Activated naive CD8-positive, alpha-beta T cell treated with anti-CD3 and anti-CD28 coated beads for 36 hours (primary cell): Measurements from ENCODE around the gene CBLN4. TPM values are rescaled to one million over a fixed set of nuclear protein-coding genes. Genes with fewer than 3 reads are reported as not detected.

Experiments
- DNase-seq: peaks from one replicate; pipeline ENCODE4 v3.0.0; 2021
- H3K27ac Mint-ChIP-seq: one replicate; pipeline ENCODE4 v1.8.0; 2022; ENCODE audit warnings: mild to moderate bottlenecking, moderate library complexity, mixed read lengths
- H3K27me3 Mint-ChIP-seq: one replicate; pipeline ENCODE4 v1.8.0; 2022; ENCODE audit warnings: mild to moderate bottlenecking, mixed read lengths
- H3K36me3 Mint-ChIP-seq: one replicate; pipeline ENCODE4 v1.8.0; 2021; ENCODE audit warnings: mild to moderate bottlenecking, mixed read lengths
- H3K4me1 Mint-ChIP-seq: one replicate; pipeline ENCODE4 v1.8.0; 2021; ENCODE audit warnings: mixed read lengths
- H3K4me3 Mint-ChIP-seq: one replicate; pipeline ENCODE4 v1.8.0; 2022; ENCODE audit warnings: mild to moderate bottlenecking, moderate library complexity, mixed read lengths
- H3K9me3 Mint-ChIP-seq: one replicate; pipeline ENCODE4 v1.8.0; 2022; ENCODE audit warnings: mixed read lengths
- total RNA-seq, 2 experiments: library from RNA; stranded (reverse); gene quantifications; one replicate each; pipeline ENCODE4 v1.2.3, GENCODE V29; 2021

Gene CBLN4
- total RNA-seq, 2 experiments from 2014 or later, result not detected

GRCh38 chr20:55974491-55975202, 30.7 kb downstream of the CBLN4 start:
- no peaks in the 10 kb centered on the region for H3K9me3 Mint-ChIP-seq
- no peaks in the 10 kb centered on the region for H3K27me3 Mint-ChIP-seq
- H3K4me1 Mint-ChIP-seq, result no peaks in the 10 kb centered on the region
- no peaks in the 10 kb centered on the region for H3K36me3 Mint-ChIP-seq
- no peak overlapping the region for H3K27ac Mint-ChIP-seq
- no peak for DNase-seq
- H3K4me3 Mint-ChIP-seq, result no peak overlapping the region

GRCh38 chr20:55964790-55965189, 40.5 kb downstream of the CBLN4 start:
- H3K4me3 Mint-ChIP-seq, result no peak overlapping the region
- no peak overlapping the region for H3K27ac Mint-ChIP-seq
- H3K9me3 Mint-ChIP-seq, result peaks cover 4% of the 10 kb centered on the region
- no peaks in the 10 kb centered on the region for H3K4me1 Mint-ChIP-seq
- no peak for DNase-seq
- H3K27me3 Mint-ChIP-seq, result peaks cover 4% of the 10 kb centered on the region
- H3K36me3 Mint-ChIP-seq, result no peaks in the 10 kb centered on the region

DNA sequence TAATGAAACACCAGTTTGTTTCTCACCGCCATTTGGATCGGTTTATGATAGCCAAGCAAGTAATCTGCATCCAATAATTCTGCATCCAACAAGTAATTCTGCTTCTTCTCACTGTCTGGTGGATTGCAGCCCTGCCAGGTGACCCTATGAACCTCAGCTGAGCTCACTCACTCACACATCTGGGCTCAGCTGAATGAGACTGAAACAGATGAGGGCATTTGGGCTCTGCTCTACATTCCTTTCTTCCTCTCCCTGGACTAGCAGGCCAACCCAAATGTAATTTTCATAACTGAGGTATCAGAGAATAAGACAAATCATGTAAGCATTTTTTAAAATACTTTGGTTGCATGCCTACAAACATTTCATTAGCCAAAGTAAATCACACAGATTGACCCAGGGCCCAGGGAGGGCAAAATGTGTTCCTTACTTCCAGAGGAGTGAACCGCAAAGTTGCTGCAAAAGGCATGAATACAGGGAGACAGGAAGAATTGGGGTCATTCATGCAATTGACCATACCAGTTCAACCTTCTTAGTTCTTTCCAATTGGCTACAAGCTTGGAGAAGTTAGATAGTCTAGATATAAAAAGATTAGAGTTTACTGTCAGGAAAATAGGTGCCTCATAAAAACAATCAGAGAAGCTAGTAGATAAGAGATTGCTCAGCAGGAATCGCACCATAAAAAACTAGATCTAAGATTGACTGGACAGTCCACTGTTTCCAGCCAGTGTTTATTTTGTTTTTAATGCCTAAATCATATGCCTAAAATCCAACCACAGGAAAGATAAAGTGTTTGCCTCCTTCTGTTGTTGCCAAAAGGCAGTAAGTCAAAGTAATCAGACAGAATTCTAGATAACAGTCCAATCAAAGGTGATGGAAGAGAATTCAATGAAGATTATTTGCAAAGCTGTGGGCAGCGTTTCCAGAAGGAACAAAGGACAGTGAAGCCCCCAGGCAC, 43.7 kb downstream of the CBLN4 start:
- H3K4me3 Mint-ChIP-seq, result no peak overlapping the region
- DNase-seq, result no peak
- H3K27me3 Mint-ChIP-seq, result peaks cover 4% of the 10 kb centered on the region
- no peaks in the 10 kb centered on the region for H3K36me3 Mint-ChIP-seq
- no peaks in the 10 kb centered on the region for H3K4me1 Mint-ChIP-seq
- H3K27ac Mint-ChIP-seq, result no peak overlapping the region
- H3K9me3 Mint-ChIP-seq, result peaks cover 5% of the 10 kb centered on the region

- peaks cover 2% of the 10 kb centered on the region for H3K9me3 Mint-ChIP-seq
- no peak overlapping the region for H3K27ac Mint-ChIP-seq
- H3K4me3 Mint-ChIP-seq, result no peak overlapping the region
- H3K27me3 Mint-ChIP-seq, result no peaks in the 10 kb centered on the region
- H3K4me1 Mint-ChIP-seq, result no peaks in the 10 kb centered on the region
- no peaks in the 10 kb centered on the region for H3K36me3 Mint-ChIP-seq
- no peak for DNase-seq
Observed at GRCh38 chr20:55953201-55953600, 52.1 kb downstream of the CBLN4 start.

GRCh38 chr20:55947701-55948100, 57.6 kb downstream of the CBLN4 start:
- Mint-ChIP-seq H3K36me3 (no peaks in the 10 kb centered on the region), H3K4me1 (no peaks in the 10 kb centered on the region), H3K27me3 (no peaks in the 10 kb centered on the region), H3K27ac (no peak overlapping the region), H3K4me3 (no peak overlapping the region), H3K9me3 (no peaks in the 10 kb centered on the region)
- DNase-seq, result no peak

Other genes starting within 250 kb of the CBLN4 start
- not detected for gene MC3R, start 243.2 kb upstream of the CBLN4 start, total RNA-seq